ENCODE results near the gene TMED9.

The TMED9 gene

GRCh38 chr5:177601126-177601525 is 9.1 kb downstream of the TMED9 start:
- no peak overlapping the region for H3K4me3 ChIP-seq (IDR thresholded peaks at IDR 0.05; ENCODE audit: insufficient read depth, low read depth, low read length)
- H2AFZ ChIP-seq (ENCODE audit: low read depth) = no peak overlapping the region
- H3K4me1 ChIP-seq (ENCODE audit: low read depth, poor library complexity, severe bottlenecking) = peaks cover 3% of the 10 kb centered on the region
- no peak overlapping the region for H3K27ac ChIP-seq
- H3K79me2 ChIP-seq (ENCODE audit: insufficient read depth, low read depth) = no peaks in the 10 kb centered on the region
- no peaks in the 10 kb centered on the region for H3K27me3 ChIP-seq (ENCODE audit: insufficient read depth, low read depth)
- H3K36me3 ChIP-seq (ENCODE audit: insufficient read depth) = no peaks in the 10 kb centered on the region
- H4K20me1 ChIP-seq (ENCODE audit: insufficient read depth) = no peaks in the 10 kb centered on the region
- H3K4me2 ChIP-seq = peak overlapping the region; percentile 86
- TF ChIP-seq, protein P1, sequence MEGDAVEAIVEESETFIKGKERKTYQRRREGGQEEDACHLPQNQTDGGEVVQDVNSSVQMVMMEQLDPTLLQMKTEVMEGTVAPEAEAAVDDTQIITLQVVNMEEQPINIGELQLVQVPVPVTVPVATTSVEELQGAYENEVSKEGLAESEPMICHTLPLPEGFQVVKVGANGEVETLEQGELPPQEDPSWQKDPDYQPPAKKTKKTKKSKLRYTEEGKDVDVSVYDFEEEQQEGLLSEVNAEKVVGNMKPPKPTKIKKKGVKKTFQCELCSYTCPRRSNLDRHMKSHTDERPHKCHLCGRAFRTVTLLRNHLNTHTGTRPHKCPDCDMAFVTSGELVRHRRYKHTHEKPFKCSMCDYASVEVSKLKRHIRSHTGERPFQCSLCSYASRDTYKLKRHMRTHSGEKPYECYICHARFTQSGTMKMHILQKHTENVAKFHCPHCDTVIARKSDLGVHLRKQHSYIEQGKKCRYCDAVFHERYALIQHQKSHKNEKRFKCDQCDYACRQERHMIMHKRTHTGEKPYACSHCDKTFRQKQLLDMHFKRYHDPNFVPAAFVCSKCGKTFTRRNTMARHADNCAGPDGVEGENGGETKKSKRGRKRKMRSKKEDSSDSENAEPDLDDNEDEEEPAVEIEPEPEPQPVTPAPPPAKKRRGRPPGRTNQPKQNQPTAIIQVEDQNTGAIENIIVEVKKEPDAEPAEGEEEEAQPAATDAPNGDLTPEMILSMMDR (conservative IDR thresholded peaks at IDR 0.05; ENCODE audit: low read depth, low read length) = no peak
- H3K9ac ChIP-seq = no peak overlapping the region

- no peak overlapping the region for H3K9ac ChIP-seq
- no peak overlapping the region for H3K27ac ChIP-seq
- no peaks in the 10 kb centered on the region for H3K36me3 ChIP-seq (ENCODE audit: insufficient read depth)
- no peak overlapping the region for H3K4me3 ChIP-seq (IDR thresholded peaks at IDR 0.05; ENCODE audit: insufficient read depth, low read depth, low read length)
- H3K4me2 ChIP-seq = no peak overlapping the region
- peaks cover 3% of the 10 kb centered on the region for H3K4me1 ChIP-seq (ENCODE audit: low read depth, poor library complexity, severe bottlenecking)
- no peaks in the 10 kb centered on the region for H3K27me3 ChIP-seq (ENCODE audit: insufficient read depth, low read depth)
- H4K20me1 ChIP-seq (ENCODE audit: insufficient read depth) = no peaks in the 10 kb centered on the region
- no peak overlapping the region for H2AFZ ChIP-seq (ENCODE audit: low read depth)
- TF ChIP-seq, protein P1 (conservative IDR thresholded peaks at IDR 0.05; ENCODE audit: low read depth, low read length) = no peak
- no peaks in the 10 kb centered on the region for H3K79me2 ChIP-seq (ENCODE audit: insufficient read depth, low read depth)
These were observed 9.8 kb downstream of the TMED9 start for GRCh38 chr5:177601577-177602457.

GRCh38 chr5:177602458-177602830 is 10.4 kb downstream of the TMED9 start:
- Histone ChIP-seq H4K20me1 (ENCODE audit: insufficient read depth) (no peaks in the 10 kb centered on the region), H3K4me3 (IDR thresholded peaks at IDR 0.05; ENCODE audit: insufficient read depth, low read depth, low read length) (no peak overlapping the region), H3K27ac (no peak overlapping the region), H3K4me1 (ENCODE audit: low read depth, poor library complexity, severe bottlenecking) (peaks cover 3% of the 10 kb centered on the region), H2AFZ (ENCODE audit: low read depth) (no peak overlapping the region), H3K79me2 (ENCODE audit: insufficient read depth, low read depth) (no peaks in the 10 kb centered on the region), H3K27me3 (ENCODE audit: insufficient read depth, low read depth) (no peaks in the 10 kb centered on the region), H3K36me3 (ENCODE audit: insufficient read depth) (no peaks in the 10 kb centered on the region), H3K9ac (no peak overlapping the region), H3K4me2 (no peak overlapping the region)
- TF ChIP-seq, protein P1 (conservative IDR thresholded peaks at IDR 0.05; ENCODE audit: low read depth, low read length) = no peak

- Histone ChIP-seq H3K4me1 (ENCODE audit: low read depth, poor library complexity, severe bottlenecking) (peaks cover under 1% of the 10 kb centered on the region), H3K27me3 (ENCODE audit: insufficient read depth, low read depth) (no peaks in the 10 kb centered on the region), H3K4me3 (IDR thresholded peaks at IDR 0.05; ENCODE audit: insufficient read depth, low read depth, low read length) (no peak overlapping the region), H3K79me2 (ENCODE audit: insufficient read depth, low read depth) (no peaks in the 10 kb centered on the region), H2AFZ (ENCODE audit: low read depth) (no peak overlapping the region), H3K9ac (no peak overlapping the region), H3K27ac (no peak overlapping the region), H3K36me3 (ENCODE audit: insufficient read depth) (no peaks in the 10 kb centered on the region), H4K20me1 (ENCODE audit: insufficient read depth) (no peaks in the 10 kb centered on the region), H3K4me2 (no peak overlapping the region)
- TF ChIP-seq, protein P1 (conservative IDR thresholded peaks at IDR 0.05; ENCODE audit: low read depth, low read length) = no peak
These were observed 11.6 kb downstream of the TMED9 start for GRCh38 chr5:177603631-177604030.
